Activated CD4-positive, alpha-beta T cell treated with anti-CD3 and anti-CD28 coated beads, Interleukin-2, amount 10 ng/mL, durations not matched to agents 7 days and 5 days (primary cell): ENCODE data around the gene MAST4. TPM values are rescaled to one million over a fixed set of nuclear protein-coding genes. Genes with fewer than 3 reads are reported as not detected.
"Not testable (repeated sequence)": the region's sequence is repeated elsewhere in the genome, so short reads cannot be mapped to it uniquely, and the experiment has no call there.

Experiments used
- CTCF ChIA-PET: fragments of 350-600 bp; sonication (Branson Sonifier 250); formaldehyde crosslinking; loops from one replicate; lab custom pipeline; 2021; ENCODE audit warnings: antibody characterized with exemption; lab: Charles Lee
- POLR2A ChIA-PET: fragments of 350-600 bp; sonication (Branson Sonifier 250); formaldehyde crosslinking; loops from one replicate; lab custom pipeline; 2021; ENCODE audit warnings: antibody characterized with exemption; lab: Charles Lee
- DNase-seq: peaks from one replicate; pipeline ENCODE4 v3.0.0-alpha.2; 2020
- H3K27ac Mint-ChIP-seq: one replicate; pipeline ENCODE4 v1.8.0; 2021; ENCODE audit warnings: mild to moderate bottlenecking, moderate library complexity, mixed read lengths
- H3K27me3 Mint-ChIP-seq: one replicate; pipeline ENCODE4 v1.8.0; 2021; ENCODE audit warnings: mixed read lengths
- H3K36me3 Mint-ChIP-seq: one replicate; pipeline ENCODE4 v1.8.0; 2021; ENCODE audit warnings: low read depth, mixed read lengths
- H3K4me1 Mint-ChIP-seq: one replicate; pipeline ENCODE4 v1.8.0; 2021; ENCODE audit warnings: mixed read lengths
- H3K4me3 Mint-ChIP-seq: one replicate; pipeline ENCODE4 v1.8.0; 2021; ENCODE audit warnings: mild to moderate bottlenecking, moderate library complexity, mixed read lengths
- H3K9me3 Mint-ChIP-seq: one replicate; pipeline ENCODE4 v1.8.0; 2021; ENCODE audit warnings: mixed read lengths
- total RNA-seq, 2 experiments: library from RNA; stranded (reverse); gene quantifications; one replicate each; pipeline ENCODE4 v1.2.3, GENCODE V29; 2021

MAST4 gene
- total RNA-seq, 2 experiments from 2014 or later, result 23.5 to 25.8 TPM

DNA sequence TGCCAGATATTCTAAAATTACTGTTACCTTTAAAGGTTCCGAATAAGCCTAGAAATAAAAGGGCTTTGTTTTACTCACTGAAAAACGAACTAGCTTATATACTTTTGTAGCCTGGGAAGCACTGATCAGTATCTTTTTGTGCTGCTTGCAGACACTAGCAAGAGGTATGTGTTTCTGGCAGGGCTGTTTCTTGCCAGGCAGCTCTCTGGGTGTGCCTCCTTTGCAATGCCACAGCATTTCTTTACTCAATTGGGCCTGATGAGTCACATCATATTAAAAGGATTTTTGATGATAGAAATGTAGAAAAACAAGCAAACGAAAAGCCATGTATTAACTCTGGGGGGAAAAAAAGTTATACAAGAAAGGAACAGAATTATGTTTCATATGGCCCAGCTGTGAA is 564.8 kb downstream of the MAST4 start:
- H3K9me3 Mint-ChIP-seq, result no peaks in the 10 kb centered on the region
- CTCF ChIA-PET, result interaction anchor here (19.3 kb wide), 1 partner anchor 46 kb away, joined by 350 read pairs; the partner anchor contains the start of gene CD180
- H3K4me1 Mint-ChIP-seq, result peaks cover 90% of the 10 kb centered on the region
- H3K27me3 Mint-ChIP-seq, result no peaks in the 10 kb centered on the region
- peaks cover 73% of the 10 kb centered on the region for H3K36me3 Mint-ChIP-seq
- peak; percentile 65 for DNase-seq
- POLR2A ChIA-PET, result interaction anchor here (0.6 kb wide), 1 partner anchor 1273 kb away, joined by 3 read pairs; no protein-coding TSS in a partner anchor
- H3K4me3 Mint-ChIP-seq, result peak overlapping the region; percentile 90
- peak overlapping the region; percentile 87 for H3K27ac Mint-ChIP-seq

DNA sequence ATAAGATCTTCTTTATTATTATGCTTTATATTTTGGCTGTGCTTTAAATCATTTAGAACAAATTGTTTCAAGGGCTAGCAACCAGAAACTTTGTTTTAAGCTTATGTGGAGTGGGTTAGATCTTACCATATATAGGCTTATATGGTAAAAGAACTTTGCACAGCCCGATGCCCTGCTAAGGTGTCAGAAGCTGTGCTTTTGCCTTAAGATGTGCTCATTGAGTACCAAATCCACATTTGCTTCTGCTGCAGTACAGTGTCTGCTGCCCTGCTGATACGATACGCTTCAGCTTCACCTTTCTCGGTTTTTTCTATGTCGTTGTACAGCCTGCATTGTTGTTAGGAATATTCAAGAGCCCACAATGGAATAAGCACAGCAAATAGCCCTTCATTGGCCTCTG is 565.6 kb downstream of the MAST4 start:
- CTCF ChIA-PET, result interaction anchor here (19.3 kb wide), 1 partner anchor 45 kb away, joined by 350 read pairs; the partner anchor contains the start of gene CD180
- H3K36me3 Mint-ChIP-seq, result peaks cover 71% of the 10 kb centered on the region

DNA sequence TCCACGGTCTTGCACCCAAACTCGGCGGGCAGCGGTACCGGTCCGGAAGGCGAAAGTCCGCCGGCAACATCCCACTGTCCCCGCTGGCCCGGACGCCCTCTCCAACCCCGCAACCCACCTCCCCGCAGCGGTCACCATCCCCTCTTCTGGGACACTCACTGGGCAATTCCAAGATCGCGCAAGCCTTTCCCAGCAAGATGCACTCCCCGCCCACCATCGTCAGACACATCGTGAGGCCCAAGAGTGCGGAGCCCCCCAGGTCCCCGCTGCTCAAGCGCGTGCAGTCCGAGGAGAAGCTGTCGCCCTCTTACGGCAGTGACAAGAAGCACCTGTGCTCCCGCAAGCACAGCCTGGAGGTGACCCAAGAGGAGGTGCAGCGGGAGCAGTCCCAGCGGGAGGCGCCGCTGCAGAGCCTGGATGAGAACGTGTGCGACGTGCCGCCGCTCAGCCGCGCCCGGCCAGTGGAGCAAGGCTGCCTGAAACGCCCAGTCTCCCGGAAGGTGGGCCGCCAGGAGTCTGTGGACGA is 567.1 kb downstream of the MAST4 start:
- Mint-ChIP-seq H3K9me3 (peaks cover 6% of the 10 kb centered on the region), H3K27ac (peak overlapping the region; percentile 87), H3K36me3 (peaks cover 80% of the 10 kb centered on the region), H3K27me3 (no peaks in the 10 kb centered on the region), H3K4me3 (peak overlapping the region; percentile 90), H3K4me1 (peaks cover 87% of the 10 kb centered on the region)
- CTCF ChIA-PET, result interaction anchor here (1.2 to 19.3 kb wide), 2 partner anchors 11 to 44 kb away, joined by 4 to 350 read pairs; partner anchors contain the start of gene CD180
- DNase-seq, result no peak
- POLR2A ChIA-PET, result interaction anchor here (1.2 kb wide), 1 partner anchor 44 kb away, joined by 3 read pairs; no protein-coding TSS in a partner anchor

More for the DNA sequence above, 565.6 kb downstream of the MAST4 start:
- Mint-ChIP-seq H3K9me3 (no peaks in the 10 kb centered on the region), H3K4me1 (peaks cover 87% of the 10 kb centered on the region), H3K27ac (peak overlapping the region; percentile 87), H3K4me3 (peak overlapping the region; percentile 90), H3K27me3 (no peaks in the 10 kb centered on the region)
- no peak for DNase-seq
- POLR2A ChIA-PET, result no interaction called here

- no peak for DNase-seq
- peaks cover 6% of the 10 kb centered on the region for H3K9me3 Mint-ChIP-seq
- ChIA-PET CTCF (interaction anchor here (0.9 to 19.3 kb wide), 3 partner anchors 8 to 43 kb away, joined by 3 to 350 read pairs (median 4); partner anchors contain the start of gene CD180), POLR2A (interaction anchor here (0.7 kb wide), 1 partner anchor 41 kb away, joined by 5 read pairs; no protein-coding TSS in a partner anchor)
- H3K4me3 Mint-ChIP-seq, result peak overlapping the region; percentile 90
- peaks cover 89% of the 10 kb centered on the region for H3K4me1 Mint-ChIP-seq
- peaks cover 83% of the 10 kb centered on the region for H3K36me3 Mint-ChIP-seq
- peak overlapping the region; percentile 99 for H3K27ac Mint-ChIP-seq
- no peaks in the 10 kb centered on the region for H3K27me3 Mint-ChIP-seq
These were observed 567.8 kb downstream of the MAST4 start for GRCh38 chr5:67163863-67164595.

DNA sequence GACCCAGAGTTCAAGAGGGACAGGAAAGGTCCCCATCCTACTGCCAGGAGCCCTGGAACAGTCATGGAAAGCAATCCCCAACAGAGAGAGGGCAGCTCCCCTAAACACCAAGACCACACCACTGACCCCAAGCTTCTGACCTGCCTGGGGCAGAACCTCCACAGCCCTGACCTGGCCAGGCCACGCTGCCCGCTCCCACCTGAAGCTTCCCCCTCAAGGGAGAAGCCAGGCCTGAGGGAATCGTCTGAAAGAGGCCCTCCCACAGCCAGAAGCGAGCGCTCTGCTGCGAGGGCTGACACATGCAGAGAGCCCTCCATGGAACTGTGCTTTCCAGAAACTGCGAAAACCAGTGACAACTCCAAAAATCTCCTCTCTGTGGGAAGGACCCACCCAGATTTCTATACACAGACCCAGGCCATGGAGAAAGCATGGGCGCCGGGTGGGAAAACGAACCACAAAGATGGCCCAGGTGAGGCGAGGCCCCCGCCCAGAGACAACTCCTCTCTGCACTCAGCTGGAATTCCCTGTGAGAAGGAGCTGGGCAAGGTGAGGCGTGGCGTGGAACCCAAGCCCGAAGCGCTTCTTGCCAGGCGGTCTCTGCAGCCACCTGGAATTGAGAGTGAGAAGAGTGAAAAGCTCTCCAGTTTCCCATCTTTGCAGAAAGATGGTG is 568.8 kb downstream of the MAST4 start:
- CTCF ChIA-PET, result interaction anchor here (0.9 to 19.3 kb wide), 3 partner anchors 9 to 42 kb away, joined by 3 to 350 read pairs (median 4); partner anchors contain the start of gene CD180
- Mint-ChIP-seq H3K27ac (peak overlapping the region; percentile 99), H3K4me3 (peak overlapping the region; percentile 90), H3K36me3 (peaks cover 85% of the 10 kb centered on the region), H3K27me3 (no peaks in the 10 kb centered on the region), H3K4me1 (peaks cover 83% of the 10 kb centered on the region), H3K9me3 (peaks cover 8% of the 10 kb centered on the region)
- POLR2A ChIA-PET, result interaction anchor here (2.8 kb wide), 1 partner anchor 42 kb away, joined by 18 read pairs; no protein-coding TSS in a partner anchor
- DNase-seq, result no peak

GRCh38 chr5:67165526-67166459 is 569.6 kb downstream of the MAST4 start:
- Mint-ChIP-seq H3K9me3 (peaks cover 8% of the 10 kb centered on the region), H3K36me3 (peaks cover 80% of the 10 kb centered on the region), H3K4me1 (peaks cover 77% of the 10 kb centered on the region), H3K27ac (peak overlapping the region; percentile 99), H3K4me3 (peak overlapping the region; percentile 90), H3K27me3 (no peaks in the 10 kb centered on the region)
- POLR2A ChIA-PET, result interaction anchor here (0.9 to 2.8 kb wide), 2 partner anchors 41 to 56 kb away, joined by 3 to 18 read pairs; no protein-coding TSS in a partner anchor
- CTCF ChIA-PET, result interaction anchor here (0.5 to 19.3 kb wide), 12 partner anchors 8 to 548 kb away, joined by 3 to 350 read pairs (median 4); partner anchors contain the start of gene CD180
- peak; percentile 87 for DNase-seq

- Mint-ChIP-seq H3K9me3 (peaks cover 8% of the 10 kb centered on the region), H3K36me3 (peaks cover 72% of the 10 kb centered on the region), H3K27ac (peak overlapping the region; percentile 99), H3K4me3 (peak overlapping the region; percentile 90), H3K4me1 (peaks cover 68% of the 10 kb centered on the region), H3K27me3 (no peaks in the 10 kb centered on the region)
- ChIA-PET POLR2A (interaction anchor here (0.6 to 2.8 kb wide), 3 partner anchors 37 to 55 kb away, joined by 3 to 18 read pairs (median 3); no protein-coding TSS in a partner anchor), CTCF (interaction anchor here (0.5 to 19.3 kb wide), 13 partner anchors 10 to 1245 kb away, joined by 3 to 350 read pairs (median 3); partner anchors contain the start of gene CD180)
- DNase-seq, result peak; percentile 82
These were observed 570.5 kb downstream of the MAST4 start for GRCh38 chr5:67166460-67167285.

GRCh38 chr5:67168069-67168468 is 571.9 kb downstream of the MAST4 start:
- Mint-ChIP-seq H3K4me3 (peak overlapping the region; percentile 8), H3K27me3 (no peaks in the 10 kb centered on the region), H3K9me3 (peaks cover 11% of the 10 kb centered on the region), H3K27ac (peak overlapping the region; percentile 99), H3K4me1 (peaks cover 54% of the 10 kb centered on the region), H3K36me3 (peaks cover 62% of the 10 kb centered on the region)
- no peak for DNase-seq
- ChIA-PET POLR2A (interaction anchor here (0.6 to 2.8 kb wide), 2 partner anchors 36 to 39 kb away, joined by 5 to 18 read pairs; no protein-coding TSS in a partner anchor), CTCF (interaction anchor here (0.5 to 19.3 kb wide), 4 partner anchors 12 to 1926 kb away, joined by 3 to 350 read pairs (median 8); partner anchors contain the start of genes CD180 and SLC30A5)

DNA sequence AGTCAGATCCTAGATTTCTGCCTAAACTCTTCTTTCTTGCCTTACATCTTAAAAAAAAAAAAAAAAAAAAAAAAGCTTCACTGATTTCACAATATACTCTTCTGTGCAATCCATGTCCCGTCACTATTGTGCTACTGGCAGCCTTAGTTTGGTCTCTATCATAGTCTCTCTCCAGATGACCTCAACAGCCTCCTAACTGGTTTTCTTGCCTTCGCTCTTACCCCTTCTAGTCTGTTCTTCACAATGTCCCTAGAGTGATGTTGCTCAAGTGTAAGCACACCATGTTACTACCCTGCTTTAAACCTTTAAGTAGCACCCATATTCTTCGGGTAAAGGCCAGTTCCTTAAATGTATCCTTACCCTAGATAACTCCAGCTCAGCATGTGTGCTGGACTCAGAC is 574.6 kb downstream of the MAST4 start:
- POLR2A ChIA-PET, result no interaction called here

DNA sequence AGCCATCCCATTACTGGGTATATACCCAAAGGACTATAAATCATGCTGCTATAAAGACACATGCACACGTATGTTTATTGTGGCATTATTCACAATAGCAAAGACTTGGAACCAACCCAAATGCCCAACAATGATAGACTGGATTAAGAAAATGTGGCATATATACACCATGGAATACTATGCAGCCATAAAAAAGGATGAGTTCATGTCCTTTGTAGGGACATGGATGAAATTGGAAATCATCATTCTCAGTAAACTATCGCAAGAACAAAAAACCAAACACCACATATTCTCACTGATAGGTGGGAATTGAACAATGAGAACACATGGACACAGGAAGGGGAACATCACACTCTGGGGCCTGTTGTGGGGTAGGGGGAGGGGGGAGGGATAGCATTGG is 577.2 kb downstream of the MAST4 start:
- Mint-ChIP-seq H3K36me3 (peaks cover 45% of the 10 kb centered on the region), H3K4me1 (peaks cover 28% of the 10 kb centered on the region), H3K9me3 (peaks cover 42% of the 10 kb centered on the region)
- CTCF ChIA-PET, result interaction anchor here (1.3 to 2.1 kb wide), 2 partner anchors 11 to 19 kb away, joined by 4 to 6 read pairs; no protein-coding TSS in a partner anchor
- H3K27ac Mint-ChIP-seq, H3K4me3 Mint-ChIP-seq, POLR2A ChIA-PET, DNase-seq, H3K27me3 Mint-ChIP-seq: not testable (repeated sequence)

More for the DNA sequence above, 574.6 kb downstream of the MAST4 start:
- Mint-ChIP-seq H3K4me1 (peaks cover 36% of the 10 kb centered on the region), H3K27me3 (no peaks in the 10 kb centered on the region), H3K4me3 (no peak overlapping the region), H3K36me3 (peaks cover 45% of the 10 kb centered on the region), H3K9me3 (peaks cover 27% of the 10 kb centered on the region), H3K27ac (no peak overlapping the region)
- CTCF ChIA-PET, result interaction anchor here (1.0 to 19.3 kb wide), 3 partner anchors 12 to 36 kb away, joined by 4 to 350 read pairs (median 6); partner anchors contain the start of gene CD180
- no peak for DNase-seq
